HG03520 (cell line): ENCODE measurements around the gene CARD18.
"Not testable (repeated sequence)": the region's sequence is repeated elsewhere in the genome, so short reads cannot be mapped to it uniquely, and the experiment has no call there.

Experiments
- ATAC-seq: cut with Tn5 transposase; IDR thresholded peaks from one replicate; pipeline ENCODE4 v1.9.1; 2021; ENCODE audit warnings: mild to moderate bottlenecking, moderate library complexity; ENCODE audit not compliant: unreplicated experiment

Gene CARD18

DNA sequence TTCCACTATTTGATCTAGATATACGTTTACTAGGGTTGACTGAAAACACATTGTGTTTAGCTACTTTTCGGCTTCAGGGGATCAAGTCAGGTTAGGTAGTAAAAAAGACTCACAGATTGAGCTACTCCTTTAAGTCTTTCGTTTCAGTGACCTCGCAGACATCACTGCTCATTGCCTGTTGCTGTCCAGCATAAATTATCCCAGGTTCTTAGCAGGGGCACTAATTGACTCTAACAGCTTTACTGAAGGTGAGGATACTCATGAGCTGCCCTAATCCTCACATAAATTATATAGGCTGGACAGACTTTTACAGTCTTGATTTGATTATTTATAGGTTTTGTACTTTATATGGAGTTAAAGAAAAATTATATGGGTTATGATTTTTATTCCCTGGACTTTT lies 3.7 kb downstream of the CARD18 start:
- ATAC-seq: no peak

DNA sequence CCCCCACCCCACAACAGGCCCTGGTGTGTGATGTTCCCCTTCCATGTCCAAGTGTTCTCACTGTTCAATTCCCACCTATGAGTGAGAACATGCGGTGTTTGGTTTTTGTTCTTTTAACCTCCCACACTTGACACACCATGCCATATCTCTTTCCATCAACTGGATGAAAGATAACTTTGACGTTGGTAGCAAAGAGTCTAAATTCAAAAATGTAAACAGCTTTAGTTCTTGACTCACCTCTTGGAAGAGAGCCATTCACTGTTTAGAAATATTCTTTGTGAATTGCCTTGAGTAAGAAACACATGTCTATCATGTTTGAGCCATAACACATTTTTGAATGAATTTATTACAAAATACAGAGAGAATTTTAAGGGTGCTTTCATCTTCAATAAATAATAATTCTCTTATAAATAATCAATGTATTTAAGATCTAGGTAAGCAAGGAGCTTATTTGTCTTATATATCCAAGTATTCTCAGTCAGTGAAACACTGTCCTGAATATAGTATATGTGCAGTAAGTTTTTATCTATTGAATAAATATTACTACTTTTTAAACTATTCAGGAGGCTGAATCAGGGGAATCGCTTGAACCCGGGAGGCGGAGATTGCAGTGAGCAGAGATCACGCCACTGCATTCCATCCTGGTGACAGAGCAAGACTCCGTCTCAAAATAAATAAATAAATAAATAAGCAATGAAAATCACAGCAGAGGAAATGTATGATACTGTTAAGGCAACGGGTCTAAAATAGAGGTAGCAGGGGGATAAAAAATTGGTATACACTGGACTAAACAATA lies 6.7 kb downstream of the CARD18 start:
- ATAC-seq: no peak

- no peak for ATAC-seq
These were observed 9.3 kb downstream of the CARD18 start for GRCh38 chr11:105130189-105130813.

- ATAC-seq: no peak
These were observed 14.8 kb downstream of the CARD18 start for GRCh38 chr11:105124756-105125155.

DNA sequence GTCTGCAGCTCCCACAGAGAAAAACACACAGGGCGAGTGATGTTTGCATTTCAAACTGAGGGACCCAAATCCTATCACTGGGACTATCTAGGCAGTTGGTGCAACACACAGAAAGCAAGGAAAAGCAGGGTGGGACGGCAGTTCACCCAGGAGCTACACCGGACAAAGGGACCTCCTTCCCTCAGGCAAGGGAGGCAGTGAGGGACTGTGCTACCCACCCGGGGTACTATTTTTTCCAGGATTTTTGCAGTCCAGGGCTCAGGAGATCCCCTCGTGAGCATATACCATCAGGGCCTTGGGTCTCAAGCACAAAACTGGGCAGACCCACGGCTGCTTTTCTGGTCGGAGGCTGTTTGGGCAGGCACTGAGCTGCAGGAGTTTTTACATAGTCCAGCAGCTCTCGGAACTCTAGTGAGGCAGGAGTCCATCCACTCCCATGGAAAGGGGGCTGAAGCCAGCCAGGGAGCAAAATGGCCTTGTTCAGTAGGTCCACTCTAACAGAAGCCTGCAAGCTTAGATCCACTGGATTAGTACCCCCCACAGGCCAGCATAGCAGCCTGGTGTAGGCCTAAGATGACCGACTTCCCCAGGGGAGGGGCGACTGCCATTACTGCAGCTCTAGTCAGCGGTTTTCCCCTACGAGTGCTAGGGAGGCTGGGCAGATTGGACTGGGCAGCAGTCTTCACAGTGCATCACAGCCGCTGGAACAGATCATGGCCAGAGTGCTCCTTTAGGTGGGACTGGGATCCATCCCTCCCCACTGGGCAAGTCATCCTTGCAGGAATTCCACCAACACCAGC lies 28.2 kb downstream of the CARD18 start:
- ATAC-seq: no peak

GRCh38 chr11:105110688-105111030 lies 28.9 kb downstream of the CARD18 start:
- ATAC-seq: no peak

- ATAC-seq: no peak
These were observed 29.5 kb downstream of the CARD18 start for GRCh38 chr11:105109855-105110687.

DNA sequence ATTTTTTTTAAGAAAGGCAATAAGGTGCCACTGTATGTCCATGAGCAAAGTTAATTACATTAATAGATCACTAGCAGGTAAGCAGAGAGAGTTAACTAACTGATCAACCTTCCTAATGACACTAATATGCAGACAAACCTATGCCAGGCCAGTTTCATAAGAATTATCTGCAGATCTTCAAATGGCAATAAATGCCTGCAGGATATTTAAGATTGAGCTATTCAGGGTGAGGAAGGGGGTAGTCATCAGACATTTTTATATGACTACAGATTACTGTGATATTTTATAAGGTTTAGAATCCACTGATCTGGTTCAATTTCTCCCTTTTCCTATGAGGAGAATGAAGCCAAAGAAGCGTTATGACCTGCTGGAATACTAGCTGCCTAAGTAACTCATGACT lies 30.2 kb downstream of the CARD18 start:
- no peak for ATAC-seq

GRCh38 chr11:105108247-105108646 lies 31.3 kb downstream of the CARD18 start:
- ATAC-seq: no peak

DNA sequence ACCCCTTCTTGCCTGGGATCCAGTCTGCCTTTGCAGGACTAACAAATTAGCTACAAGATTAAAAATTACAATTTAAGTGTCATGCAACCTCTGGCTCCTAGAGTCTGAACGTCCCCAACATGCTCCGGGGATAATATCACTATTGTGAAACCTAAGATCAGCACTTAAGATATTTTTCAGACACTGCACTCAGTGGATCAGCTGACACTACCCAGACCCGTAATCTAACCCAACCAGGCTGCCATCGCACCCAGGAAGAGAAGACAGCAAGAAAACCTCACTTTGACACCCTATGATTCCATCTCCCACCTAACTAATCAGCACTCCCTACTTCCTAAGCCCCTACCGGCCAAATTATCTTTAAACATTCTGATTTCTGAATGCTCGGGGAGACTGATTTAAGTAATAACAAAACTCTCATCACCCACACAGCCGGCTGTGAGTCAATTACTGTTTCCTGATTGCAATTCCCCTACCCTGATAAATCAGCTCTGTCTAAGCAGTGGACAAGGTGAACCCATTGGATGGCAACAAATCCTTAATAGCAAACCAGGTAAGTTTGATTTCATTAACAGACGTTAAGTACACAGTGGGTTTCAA lies 32.2 kb downstream of the CARD18 start:
- not testable (repeated sequence) for ATAC-seq

DNA sequence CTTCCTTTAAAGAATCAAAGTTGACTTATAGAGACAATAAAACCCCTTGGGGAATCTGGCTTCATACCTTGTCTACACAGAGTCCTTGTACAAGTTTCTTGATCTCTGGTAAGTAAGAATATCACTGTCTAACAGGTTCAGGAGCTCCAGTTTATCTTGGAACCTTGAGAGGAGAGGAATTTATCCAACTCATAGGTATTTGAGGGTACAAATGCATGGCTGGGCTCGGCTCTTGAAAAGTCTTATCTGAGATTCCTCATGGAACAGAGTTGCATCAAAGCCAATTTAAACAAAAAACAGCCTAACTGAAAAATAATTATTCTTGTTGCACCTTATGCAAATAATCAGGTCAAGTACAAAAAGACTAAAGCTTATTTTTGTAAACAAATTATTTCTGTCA lies 33.4 kb downstream of the CARD18 start:
- no peak for ATAC-seq

DNA sequence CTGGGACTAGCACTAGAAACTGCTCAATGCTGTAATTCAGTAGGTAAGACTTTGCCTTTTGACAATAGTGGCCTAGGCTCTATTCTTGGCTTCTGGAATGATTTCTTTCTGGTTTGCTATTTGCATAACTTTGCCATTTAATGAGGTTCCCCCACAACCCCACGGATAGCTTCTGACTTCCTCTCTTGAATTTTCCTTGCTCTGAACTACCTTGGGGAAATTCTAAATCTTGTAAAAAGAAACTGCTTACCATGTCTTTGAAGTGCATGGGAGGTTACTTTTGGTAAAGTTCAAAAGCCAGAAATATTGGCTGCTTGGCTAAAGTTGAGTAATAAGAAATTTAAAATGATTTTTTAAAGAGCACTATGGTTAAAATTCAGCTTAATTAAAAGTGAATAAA lies 35.3 kb downstream of the CARD18 start:
- ATAC-seq: no peak

DNA sequence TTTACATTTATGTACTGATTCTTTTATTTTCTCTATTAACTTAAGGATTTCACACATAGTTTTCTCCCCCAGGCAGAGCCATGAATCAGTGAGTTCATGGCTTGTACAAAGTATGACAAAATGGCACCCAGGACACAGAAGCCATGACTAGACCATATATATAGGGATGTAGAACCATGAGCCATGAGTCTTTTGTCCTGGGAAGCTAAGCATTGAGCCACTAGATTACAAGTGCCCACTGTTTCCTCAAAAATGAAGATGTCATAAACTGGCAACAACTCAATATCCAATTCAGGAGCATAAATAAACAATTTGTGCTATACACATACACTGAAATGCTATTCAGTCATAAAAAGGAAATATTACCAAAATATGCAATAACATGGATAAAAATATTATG lies 36.2 kb downstream of the CARD18 start:
- no peak for ATAC-seq

DNA sequence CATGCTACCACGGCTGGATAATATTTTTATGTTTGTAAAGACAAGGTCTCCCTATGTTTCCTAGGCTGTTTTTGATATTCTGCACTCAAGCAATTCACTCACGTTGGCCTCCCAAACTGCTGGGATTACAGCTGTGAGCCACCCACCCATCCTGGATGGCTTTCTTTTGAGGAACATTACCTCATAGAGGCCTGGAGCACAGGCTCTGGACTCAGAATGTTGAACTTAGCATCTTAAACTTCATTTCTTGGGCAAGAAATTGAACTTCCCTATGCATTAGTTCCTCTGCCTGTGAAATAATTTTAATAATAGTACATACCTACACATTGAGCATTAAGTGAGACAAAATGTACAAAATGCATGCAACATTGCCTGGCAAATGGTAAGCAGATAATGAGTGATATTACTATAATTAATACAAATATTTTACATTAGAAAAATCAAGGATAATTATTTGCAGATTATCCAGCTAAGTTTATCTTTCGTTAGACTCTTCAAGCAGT lies 37.4 kb downstream of the CARD18 start:
- ATAC-seq: not testable (repeated sequence)

GRCh38 chr11:105100981-105101630 lies 38.5 kb downstream of the CARD18 start:
- ATAC-seq: no peak

DNA sequence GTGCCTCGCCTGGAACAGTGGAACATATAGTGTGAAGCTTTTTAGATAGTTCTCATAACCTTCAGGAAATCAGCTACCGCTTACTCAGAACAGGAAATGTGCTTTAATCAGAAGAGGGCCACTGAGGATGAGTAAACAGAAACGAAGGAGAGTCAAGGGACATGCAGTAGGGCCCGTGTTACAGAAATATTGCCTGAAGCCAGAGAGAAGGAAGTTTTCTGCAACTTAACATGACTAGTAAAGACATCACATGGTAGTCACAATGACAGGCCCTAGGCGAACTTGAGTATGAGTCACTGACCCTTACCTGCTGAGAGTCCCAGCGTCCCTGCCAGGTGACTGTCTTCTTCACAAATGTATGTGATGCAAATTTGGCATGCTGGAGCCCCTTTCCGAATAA lies 39.4 kb downstream of the CARD18 start:
- ATAC-seq: no peak

- not testable (repeated sequence) for ATAC-seq
These were observed 40.0 kb downstream of the CARD18 start for GRCh38 chr11:105099594-105099993.

DNA sequence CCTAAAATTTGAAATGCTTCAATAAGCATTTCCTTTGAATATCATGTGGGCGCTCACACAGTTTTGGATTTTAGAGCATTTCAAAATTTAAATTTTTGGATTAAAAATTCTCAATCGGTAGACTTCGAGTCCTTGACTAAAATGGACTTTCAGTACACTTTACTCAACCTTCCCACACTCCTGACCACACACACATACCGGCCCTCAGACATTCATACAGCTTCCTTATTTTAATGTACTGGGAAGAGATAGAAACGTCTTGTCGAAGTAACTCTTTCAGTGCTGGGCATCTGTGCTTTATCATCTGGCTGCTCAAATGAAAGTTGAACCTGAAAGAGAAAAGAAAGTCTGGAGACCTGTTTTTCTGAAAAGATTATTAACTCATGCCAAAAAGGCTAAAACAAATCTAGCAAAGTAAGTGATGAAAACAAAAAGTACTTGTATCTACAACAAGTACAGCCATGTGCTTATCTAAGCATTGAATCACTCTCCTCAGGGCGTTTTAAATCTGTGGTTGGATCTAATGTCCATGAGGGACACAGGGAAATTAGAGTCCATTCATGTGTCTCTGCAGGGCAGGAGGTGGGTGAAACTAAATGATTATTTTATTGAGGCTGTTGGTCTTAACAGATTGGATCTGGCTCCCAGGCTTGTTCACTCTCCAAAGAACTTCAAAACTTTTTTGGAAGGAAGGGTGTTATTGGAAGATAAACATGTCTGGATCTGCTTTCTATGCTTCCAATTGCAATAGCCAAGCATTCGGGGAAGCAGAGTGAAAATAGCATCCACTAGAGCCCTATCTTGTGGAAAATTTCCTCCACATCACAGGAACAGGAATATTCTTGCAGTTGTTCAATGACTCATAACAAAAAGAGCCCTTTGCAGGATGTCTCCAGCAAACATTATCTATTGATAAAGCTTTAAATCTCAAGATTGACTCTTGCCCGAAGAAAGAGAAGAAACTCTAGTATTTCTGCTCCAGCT lies 47.0 kb downstream of the CARD18 start:
- ATAC-seq: no peak
